ENCODE results near the gene LRMDA. TPM values are rescaled to one million over a fixed set of nuclear protein-coding genes. Genes with fewer than 3 reads are reported as not detected.

The LRMDA gene
- total RNA-seq, 1 experiment from 2014 or later: not detected

DNA sequence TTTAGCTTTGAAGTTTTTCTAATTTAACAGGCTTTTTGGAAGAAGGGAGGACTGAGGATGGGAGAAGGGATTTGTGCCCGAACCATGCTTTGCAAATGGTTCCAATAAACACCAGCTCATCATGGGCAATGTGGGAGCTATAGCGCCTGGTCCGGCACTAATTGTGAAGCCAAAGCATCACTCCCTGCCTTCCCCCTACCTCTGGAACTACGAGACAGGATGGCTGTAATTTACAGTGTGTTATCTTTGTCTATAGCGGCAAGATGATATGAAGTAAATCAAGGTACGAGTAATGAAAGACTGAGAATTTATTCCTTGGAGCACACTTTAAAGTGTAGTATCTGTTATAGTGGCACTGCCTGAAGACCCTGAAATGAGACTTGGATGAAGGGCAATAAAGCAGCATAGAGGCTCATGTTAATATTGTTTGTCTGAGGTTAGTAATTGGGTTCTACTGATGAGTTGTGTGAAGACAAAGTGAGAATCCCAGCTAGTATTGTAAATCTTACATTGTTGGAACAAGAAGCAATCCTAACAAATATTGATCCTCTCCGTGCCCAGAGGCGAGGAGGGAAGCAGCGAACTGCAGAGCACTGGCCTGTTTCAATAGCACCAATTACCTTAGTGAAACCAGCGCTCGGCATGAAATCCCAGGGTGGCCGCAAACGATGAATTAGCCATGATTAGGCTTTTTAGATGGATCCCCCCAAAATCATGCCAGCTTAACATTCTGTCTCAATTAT, 507.1 kb downstream of the LRMDA start:
- Histone ChIP-seq H3K4me3 (ENCODE audit: low read depth, low read length, poor library complexity, severe bottlenecking) (no peak overlapping the region), H3K4me1 (ENCODE audit: insufficient read depth, low read length, poor library complexity, severe bottlenecking) (no peaks in the 10 kb centered on the region), H3K9me3 (ENCODE audit: low read depth, low read length, poor library complexity, severe bottlenecking) (no peaks in the 10 kb centered on the region), H3K27ac (ENCODE audit: low read depth, low read length, poor library complexity, severe bottlenecking) (no peak overlapping the region), H3K36me3 (ENCODE audit: insufficient read depth, low read length, poor library complexity, severe bottlenecking) (no peaks in the 10 kb centered on the region), H3K27me3 (replicated peaks; ENCODE audit: insufficient read depth, low read depth, low read length, poor library complexity) (peaks cover 11% of the 10 kb centered on the region)
- DNase-seq (ENCODE audit: low spot score): no peak
- TF ChIP-seq CTCF (conservative IDR thresholded peaks at IDR 0.05; ENCODE audit: low read depth, low read length) (no peak), EZH2 (IDR thresholded peaks at IDR 0.05; ENCODE audit: borderline replicate concordance, low read depth, low read length, poor library complexity, severe bottlenecking) (no peak)
- BruUV-seq (replicated peaks): no TSS peak
- intact Hi-C loops (cut with micrococcal nuclease; ENCODE audit: unreplicated experiment): no loop called here
- ChIA-PET POLR2A (ENCODE audit: low non-redundant PET) (no interaction called here), CTCF (no interaction called here)

DNA sequence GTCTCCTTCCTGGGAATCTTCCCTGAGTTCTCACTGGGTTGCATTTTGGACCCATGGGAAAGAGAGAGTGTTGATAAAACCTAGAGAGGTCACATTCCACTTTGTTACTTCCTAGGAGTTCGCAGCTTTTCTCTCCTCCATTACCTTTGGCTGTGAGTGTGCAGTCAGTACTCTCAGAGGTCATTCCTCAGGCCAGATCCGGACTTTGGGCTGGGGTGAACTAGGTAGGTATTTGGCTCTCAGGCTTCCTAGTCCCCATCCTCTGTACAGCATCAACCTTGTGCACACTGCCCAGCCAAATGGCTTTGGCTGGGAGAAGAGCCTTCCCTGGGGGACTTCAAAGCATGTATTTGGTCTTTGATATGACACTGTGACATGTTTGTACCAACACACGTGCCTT, 508.1 kb downstream of the LRMDA start:
- Histone ChIP-seq H3K4me3 (ENCODE audit: low read depth, low read length, poor library complexity, severe bottlenecking) (no peak overlapping the region), H3K4me1 (ENCODE audit: insufficient read depth, low read length, poor library complexity, severe bottlenecking) (no peaks in the 10 kb centered on the region), H3K27me3 (replicated peaks; ENCODE audit: insufficient read depth, low read depth, low read length, poor library complexity) (peaks cover 13% of the 10 kb centered on the region), H3K27ac (ENCODE audit: low read depth, low read length, poor library complexity, severe bottlenecking) (no peak overlapping the region), H3K9me3 (ENCODE audit: low read depth, low read length, poor library complexity, severe bottlenecking) (no peaks in the 10 kb centered on the region), H3K36me3 (ENCODE audit: insufficient read depth, low read length, poor library complexity, severe bottlenecking) (no peaks in the 10 kb centered on the region)
- ChIA-PET POLR2A (ENCODE audit: low non-redundant PET) (no interaction called here), CTCF (no interaction called here)
- intact Hi-C loops (cut with micrococcal nuclease; ENCODE audit: unreplicated experiment): no loop called here
- BruUV-seq (replicated peaks): no TSS peak
- no peak for DNase-seq (ENCODE audit: low spot score)
- TF ChIP-seq EZH2 (IDR thresholded peaks at IDR 0.05; ENCODE audit: borderline replicate concordance, low read depth, low read length, poor library complexity, severe bottlenecking) (no peak), CTCF (conservative IDR thresholded peaks at IDR 0.05; ENCODE audit: low read depth, low read length) (no peak)

- Histone ChIP-seq H3K9me3 (ENCODE audit: low read depth, low read length, poor library complexity, severe bottlenecking) (no peaks in the 10 kb centered on the region), H3K27ac (ENCODE audit: low read depth, low read length, poor library complexity, severe bottlenecking) (no peak overlapping the region), H3K4me1 (ENCODE audit: insufficient read depth, low read length, poor library complexity, severe bottlenecking) (no peaks in the 10 kb centered on the region), H3K36me3 (ENCODE audit: insufficient read depth, low read length, poor library complexity, severe bottlenecking) (no peaks in the 10 kb centered on the region), H3K4me3 (ENCODE audit: low read depth, low read length, poor library complexity, severe bottlenecking) (no peak overlapping the region), H3K27me3 (replicated peaks; ENCODE audit: insufficient read depth, low read depth, low read length, poor library complexity) (peaks cover 13% of the 10 kb centered on the region)
- no TSS peak for BruUV-seq (replicated peaks)
- ChIA-PET POLR2A (ENCODE audit: low non-redundant PET) (no interaction called here), CTCF (no interaction called here)
- no peak for TF ChIP-seq CTCF (conservative IDR thresholded peaks at IDR 0.05; ENCODE audit: low read depth, low read length)
- TF ChIP-seq EZH2 (IDR thresholded peaks at IDR 0.05; ENCODE audit: borderline replicate concordance, low read depth, low read length, poor library complexity, severe bottlenecking): no peak
- DNase-seq (ENCODE audit: low spot score): no peak
- intact Hi-C loops (cut with micrococcal nuclease; ENCODE audit: unreplicated experiment): no loop called here
These were observed 509.3 kb downstream of the LRMDA start for GRCh38 chr10:75940742-75941141.
